ENCODE results near the gene ALDH1L1.
"Not testable (repeated sequence)": the region's sequence is repeated elsewhere in the genome, so short reads cannot be mapped to it uniquely, and the experiment has no call there.

ALDH1L1 gene

GRCh38 chr3:126103121-126104027 is 77.0 kb downstream of the ALDH1L1 start:
- DNase-seq, result no peak

- DNase-seq, result no peak
Measured at GRCh38 chr3:126102530-126102951, 77.8 kb downstream of the ALDH1L1 start.

GRCh38 chr3:126102011-126102410 is 78.4 kb downstream of the ALDH1L1 start:
- no peak for DNase-seq

DNA sequence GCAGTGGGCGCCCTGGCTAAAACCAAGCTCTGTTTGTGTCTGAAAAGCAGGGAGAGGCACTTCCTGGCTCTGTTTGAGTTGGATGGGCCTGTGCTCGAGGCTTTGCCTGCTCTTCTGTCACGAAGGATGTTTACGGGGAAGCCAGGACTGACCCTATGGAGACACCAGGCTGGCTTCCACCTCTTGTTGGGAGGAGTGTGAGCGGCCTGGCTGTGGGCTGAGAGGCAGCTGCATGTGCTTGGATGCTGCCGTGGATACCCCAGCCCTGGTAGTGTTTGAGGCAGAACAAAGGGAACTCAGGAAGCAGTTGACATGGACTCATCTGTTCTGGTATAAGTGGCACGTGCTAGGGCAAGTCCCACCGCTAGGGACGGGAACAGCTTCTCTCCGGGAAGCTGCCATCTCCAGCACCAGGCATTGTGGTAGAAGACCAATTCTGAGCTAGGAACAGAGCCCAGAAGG is 78.8 kb downstream of the ALDH1L1 start:
- no peak for DNase-seq

GRCh38 chr3:126100634-126101301 is 79.6 kb downstream of the ALDH1L1 start:
- no peak for DNase-seq

DNA sequence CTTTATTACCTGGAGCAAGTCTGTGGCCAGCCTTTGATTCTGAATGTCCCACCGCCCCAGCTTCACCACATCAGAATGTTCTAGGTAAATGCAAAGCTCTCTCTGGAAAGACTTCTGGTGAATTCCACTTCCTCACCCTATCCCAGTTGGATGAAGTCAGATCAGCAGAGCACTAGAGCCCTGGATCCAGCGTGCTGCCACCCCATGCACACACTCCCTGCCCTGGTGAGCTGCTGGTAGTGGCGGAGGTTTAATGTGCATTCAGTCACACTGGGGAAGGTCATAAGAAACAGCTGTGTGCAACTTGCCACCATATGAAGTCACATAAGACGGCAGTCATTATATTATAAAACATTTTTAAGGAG is 80.1 kb downstream of the ALDH1L1 start:
- DNase-seq, result no peak

DNA sequence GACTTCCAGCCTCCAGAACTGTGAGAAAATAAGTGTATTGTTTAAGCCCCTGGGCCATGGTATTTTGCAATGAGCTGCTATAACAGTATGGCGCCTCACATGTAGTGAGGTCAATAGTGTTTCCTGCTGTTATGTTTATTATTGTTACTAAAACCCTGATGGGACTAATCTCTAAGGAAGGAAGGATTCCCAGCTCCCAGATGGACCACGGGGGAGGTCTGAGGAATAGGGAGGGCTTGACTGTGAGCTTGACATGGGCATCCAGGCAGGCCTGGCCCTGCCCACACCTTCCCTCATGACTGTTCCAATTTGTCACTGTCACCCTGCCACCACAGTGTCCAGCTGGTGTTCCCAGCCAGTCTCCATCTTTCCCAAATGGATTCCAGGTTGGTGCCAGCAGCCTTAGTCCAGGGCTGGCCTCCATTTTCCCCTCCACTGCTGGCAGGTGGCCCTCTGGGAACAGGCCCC is 82.0 kb downstream of the ALDH1L1 start:
- DNase-seq, result no peak

DNA sequence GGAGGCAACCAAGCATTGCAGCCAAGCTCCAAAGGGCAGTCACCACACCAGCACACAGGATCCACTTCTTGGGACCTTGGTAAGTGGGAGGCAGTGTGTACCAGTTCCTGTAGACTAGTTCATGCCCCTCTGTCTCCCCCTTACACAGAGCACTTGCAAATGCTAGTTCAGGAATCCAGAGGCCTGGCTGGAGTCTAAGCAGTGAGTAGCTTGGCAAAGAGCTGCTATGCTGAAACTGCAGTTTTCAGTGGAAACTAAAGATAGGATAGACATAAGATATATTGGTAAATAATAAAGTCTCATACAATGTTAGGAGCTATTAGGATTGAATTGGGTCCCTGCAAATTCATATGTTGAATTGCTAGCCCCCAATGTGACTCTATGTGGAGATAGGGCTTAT is 82.6 kb downstream of the ALDH1L1 start:
- no peak for DNase-seq

GRCh38 chr3:126096274-126096673 is 84.1 kb downstream of the ALDH1L1 start:
- DNase-seq, result not testable (repeated sequence)

GRCh38 chr3:126092128-126092527 is 88.3 kb downstream of the ALDH1L1 start:
- DNase-seq, result not testable (repeated sequence)

- no peak for DNase-seq
Measured at GRCh38 chr3:126087552-126088175, 92.7 kb downstream of the ALDH1L1 start.

DNA sequence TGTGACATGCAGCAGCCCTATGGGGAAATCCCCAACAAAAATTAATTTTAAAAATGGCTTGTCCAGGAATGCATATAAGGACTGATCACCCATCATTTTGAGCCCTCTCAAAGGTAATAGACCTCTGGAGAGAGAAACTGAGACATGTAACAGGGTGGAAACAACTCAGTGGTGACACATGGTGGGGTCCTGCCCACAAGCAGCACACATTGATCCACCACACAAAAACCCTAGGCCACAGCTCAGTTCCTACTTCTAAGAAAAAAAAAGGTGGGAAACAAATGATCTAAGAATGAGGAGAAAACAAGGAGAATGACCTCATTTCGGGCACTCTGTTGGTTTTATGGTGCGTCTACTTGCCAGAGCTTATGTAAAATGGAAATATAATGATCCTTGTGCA is 94.5 kb downstream of the ALDH1L1 start:
- DNase-seq, result no peak

DNA sequence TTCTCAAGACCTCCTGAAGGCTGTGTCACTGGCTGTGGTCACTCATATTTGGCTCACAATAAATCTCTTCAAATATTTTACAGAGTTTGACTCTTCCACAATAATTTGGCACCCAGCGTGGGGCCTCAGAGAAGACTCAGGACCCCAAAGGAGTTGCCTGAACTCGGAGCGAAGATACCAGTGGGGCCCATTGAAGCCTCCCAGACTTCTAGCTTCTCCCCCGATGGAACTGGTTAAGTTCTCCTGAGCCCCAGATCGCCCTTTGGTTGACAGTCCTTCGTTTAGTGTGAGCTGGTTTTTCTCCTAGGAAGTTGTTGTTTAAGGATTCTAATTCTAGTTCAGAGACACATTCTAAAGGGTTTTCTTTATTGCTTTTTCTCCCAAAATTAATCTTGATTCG is 95.1 kb downstream of the ALDH1L1 start:
- no peak for DNase-seq

- no peak for DNase-seq
Measured at GRCh38 chr3:126084768-126085180, 95.6 kb downstream of the ALDH1L1 start.

- DNase-seq, result peak; percentile 44
Measured at GRCh38 chr3:126083913-126084767, 96.2 kb downstream of the ALDH1L1 start, which contains the start of gene SLC41A3. SLC41A3 (minus strand) TSS chr3:126084124; CDS start chr3:126068219, 15,905 bp downstream.

DNA sequence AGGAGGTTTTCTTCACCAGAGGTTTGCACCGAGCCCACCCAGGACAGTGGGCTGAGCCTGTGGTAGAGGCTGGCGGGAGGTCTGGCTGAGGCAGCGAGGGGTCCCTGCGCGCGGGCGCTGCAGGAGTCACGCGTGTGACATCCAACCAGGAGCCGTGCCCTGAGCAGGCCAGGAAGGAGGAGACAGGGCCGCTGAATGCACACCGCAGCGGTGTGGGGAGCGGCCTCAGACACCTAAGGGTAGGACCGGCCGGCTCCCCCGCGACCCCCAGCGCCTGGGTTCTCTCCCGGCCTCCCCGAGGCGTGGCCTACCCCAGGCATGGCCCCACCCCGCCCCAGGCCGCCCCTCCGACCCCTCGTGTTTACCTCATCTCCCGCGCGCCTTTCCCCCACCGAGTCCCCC is 96.9 kb downstream of the ALDH1L1 start:
- peak; percentile 13 for DNase-seq

DNA sequence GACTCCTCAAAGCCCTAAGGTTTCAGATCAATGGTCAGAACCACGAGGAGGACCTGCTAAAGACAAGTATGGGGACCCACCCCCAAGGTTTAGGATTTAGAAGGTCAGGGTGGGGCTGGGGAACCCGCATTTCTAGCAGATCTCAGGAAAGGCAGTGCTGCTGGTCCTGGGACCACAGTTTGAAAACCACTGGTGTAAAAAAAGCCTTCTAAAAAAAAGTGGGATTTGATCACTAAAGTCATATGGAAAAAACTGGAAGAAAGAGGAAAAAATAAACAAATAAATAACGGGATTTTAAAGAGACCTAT is 97.3 kb downstream of the ALDH1L1 start:
- no peak for DNase-seq

DNA sequence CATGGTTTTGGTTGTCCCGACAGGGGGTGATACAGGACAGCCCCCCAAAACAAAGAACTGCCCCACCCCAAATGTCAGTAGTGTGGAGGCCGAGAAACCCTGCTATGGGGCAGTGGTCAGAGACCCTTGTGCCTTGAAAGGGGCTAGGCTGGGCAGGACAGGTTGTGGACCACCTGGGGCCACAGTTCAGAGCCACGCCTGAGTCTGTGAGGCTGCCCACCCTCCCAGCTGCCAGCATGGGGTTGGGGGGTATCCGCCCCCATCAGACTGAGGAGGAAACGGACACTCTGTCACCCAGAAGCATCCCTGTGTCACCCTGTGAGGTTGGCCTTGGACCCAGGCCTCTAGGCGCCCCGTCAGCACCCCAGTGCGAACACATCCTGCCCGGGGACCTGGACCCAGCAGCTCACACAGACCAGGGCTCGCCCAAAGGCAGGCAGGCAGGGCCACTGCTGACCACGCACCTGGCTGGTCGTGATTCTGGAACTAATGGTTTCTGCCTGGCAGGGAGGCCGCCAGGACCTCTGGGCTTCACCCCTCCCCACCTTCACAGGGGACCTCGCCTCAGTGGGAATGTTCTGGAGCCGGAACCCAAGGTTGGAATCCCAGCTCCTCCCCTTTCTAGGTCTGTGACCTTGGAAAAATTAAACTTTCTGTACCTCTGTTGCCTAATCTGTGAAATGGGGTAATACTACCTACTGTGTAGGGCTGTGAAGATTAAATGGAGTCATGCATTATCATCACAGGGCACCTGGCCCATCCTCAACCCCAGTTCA is 97.8 kb downstream of the ALDH1L1 start:
- DNase-seq, result no peak

DNA sequence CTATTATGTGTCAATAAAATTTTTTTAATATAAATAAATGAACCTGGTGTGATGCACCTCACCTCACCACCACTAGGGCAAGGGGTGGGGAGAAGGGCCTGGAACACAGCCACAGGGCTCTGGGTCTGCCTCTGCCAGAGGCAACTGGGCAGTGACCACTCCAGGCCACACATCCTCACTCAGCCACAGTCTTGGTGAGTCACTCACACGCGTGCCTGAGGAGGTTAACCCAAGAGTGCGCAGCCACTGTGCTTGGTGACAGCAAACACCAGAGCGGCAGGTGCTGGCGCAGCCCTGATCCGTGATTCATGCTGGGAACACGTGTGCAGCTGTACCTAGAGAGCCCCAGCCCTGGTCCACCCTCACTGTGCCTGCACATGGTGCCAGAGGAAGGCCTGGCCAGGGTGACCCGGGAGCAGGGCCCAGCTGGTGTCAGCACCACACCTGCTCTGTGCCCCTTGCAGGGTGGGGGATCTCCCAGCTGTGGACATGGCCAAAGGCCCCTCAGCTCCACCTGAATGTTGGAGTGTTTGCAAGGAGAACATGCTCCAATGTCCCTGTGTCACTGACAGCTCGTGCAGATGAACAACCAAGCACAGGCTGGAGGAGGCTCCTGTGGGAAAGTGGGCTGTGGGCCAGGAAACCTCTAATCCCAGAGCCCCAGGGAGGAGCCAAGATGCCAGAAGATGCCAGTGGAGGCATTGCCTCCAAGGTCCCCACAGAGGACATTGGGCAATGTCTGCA is 98.6 kb downstream of the ALDH1L1 start:
- no peak for DNase-seq

- no peak for DNase-seq
Measured at GRCh38 chr3:126080970-126081369, 99.4 kb downstream of the ALDH1L1 start.

- DNase-seq, result no peak
Measured at GRCh38 chr3:126078866-126079265, 101.5 kb downstream of the ALDH1L1 start.

Measured in NCI-H1694 (cell line).